ENCODE measurements around the gene PSMC1.

The PSMC1 gene

GRCh38 chr14:90302529-90303303 is 46.4 kb downstream of the PSMC1 start:
- no peak for DNase-seq
- TF ChIP-seq CTCF (IDR thresholded peaks at IDR 0.05): no peak
- intact Hi-C loops (cut with DNase I; ENCODE audit: low total_unique reads): loop anchor here (5.0 to 10.0 kb wide), 4 partner anchors 92 to 455 kb away; partner anchors contain the start of gene CALM1

GRCh38 chr14:90303473-90303872 is 47.1 kb downstream of the PSMC1 start:
- Histone ChIP-seq H3K4me1 (peaks cover 0 to 36% (median 13%) of the 10 kb centered on the region in 4 donors), H3K27me3 (no peaks in the 10 kb centered on the region), H3K9me3 (no peaks in the 10 kb centered on the region), H3K27ac (peak overlapping the region in 1 of 2 donors; percentile 70), H3K36me3 (peaks cover 0 to 59% (median 18%) of the 10 kb centered on the region in 3 donors), H3K4me3 (no peak overlapping the region)
- no peak for DNase-seq
- intact Hi-C loops (cut with DNase I; ENCODE audit: low total_unique reads): loop anchor here (5.0 to 10.0 kb wide), 4 partner anchors 91 to 454 kb away; partner anchors contain the start of gene CALM1
- no peak for TF ChIP-seq CTCF (IDR thresholded peaks at IDR 0.05)

More at GRCh38 chr14:90302529-90303303, 46.4 kb downstream of the PSMC1 start:
- Histone ChIP-seq H3K9me3 (no peaks in the 10 kb centered on the region), H3K4me1 (peaks cover 0 to 28% (median 12%) of the 10 kb centered on the region in 4 donors), H3K27me3 (no peaks in the 10 kb centered on the region), H3K4me3 (no peak overlapping the region), H3K36me3 (peaks cover 0 to 63% (median 18%) of the 10 kb centered on the region in 3 donors), H3K27ac (peak overlapping the region; percentile 32 to 70)

GRCh38 chr14:90304502-90304901 is 48.1 kb downstream of the PSMC1 start:
- Histone ChIP-seq H3K27ac (no peak overlapping the region), H3K9me3 (no peaks in the 10 kb centered on the region), H3K27me3 (no peaks in the 10 kb centered on the region), H3K36me3 (peaks cover 2 to 59% (median 16%) of the 10 kb centered on the region in 3 donors), H3K4me1 (peaks cover 0 to 38% (median 13%) of the 10 kb centered on the region in 4 donors), H3K4me3 (no peak overlapping the region)
- intact Hi-C loops (cut with DNase I; ENCODE audit: low total_unique reads): loop anchor here (5.0 to 10.0 kb wide), 4 partner anchors 90 to 453 kb away; partner anchors contain the start of gene CALM1
- no peak for TF ChIP-seq CTCF (IDR thresholded peaks at IDR 0.05)
- no peak for DNase-seq

- peaks cover 9 to 61% (median 17%) of the 10 kb centered on the region in 3 donors for H3K36me3 ChIP-seq
- intact Hi-C loops (cut with DNase I; ENCODE audit: low total_unique reads): loop anchor here (10.0 kb wide), 3 partner anchors 90 to 400 kb away; partner anchors contain the start of gene CALM1
- TF ChIP-seq CTCF (IDR thresholded peaks at IDR 0.05): no peak
- H3K4me1 ChIP-seq: peaks cover 0 to 38% (median 13%) of the 10 kb centered on the region in 4 donors
- DNase-seq: no peak
- H3K27ac ChIP-seq: no peak overlapping the region
- H3K9me3 ChIP-seq: no peaks in the 10 kb centered on the region
- no peaks in the 10 kb centered on the region for H3K27me3 ChIP-seq
- no peak overlapping the region for H3K4me3 ChIP-seq
These were observed 48.8 kb downstream of the PSMC1 start for GRCh38 chr14:90305176-90305601.

- Histone ChIP-seq H3K27me3 (no peaks in the 10 kb centered on the region), H3K27ac (peak overlapping the region in 1 of 2 donors; percentile 42), H3K4me3 (no peak overlapping the region), H3K36me3 (peaks cover 27 to 71% (median 43%) of the 10 kb centered on the region in 3 donors), H3K9me3 (no peaks in the 10 kb centered on the region), H3K4me1 (peaks cover 0 to 15% (median 3%) of the 10 kb centered on the region in 4 donors)
- DNase-seq: no peak
- no peak for TF ChIP-seq CTCF (IDR thresholded peaks at IDR 0.05)
- intact Hi-C loops (cut with DNase I; ENCODE audit: low total_unique reads): loop anchor here (10.0 kb wide), 3 partner anchors 86 to 396 kb away; partner anchors contain the start of gene CALM1
These were observed 52.2 kb downstream of the PSMC1 start for GRCh38 chr14:90308561-90308960.
